CD4-positive, alpha-beta T cell treated with Interferon alpha-2 for 1 hour (primary cell): ENCODE results near the gene SH3TC1.

Experiments used
- DNase-seq, 2 donors: peaks; one replicate each; pipeline ENCODE4 v3.0.0-alpha.2; 2020 to 2022

Gene SH3TC1

GRCh38 chr4:8267077-8267476, 68.0 kb downstream of the SH3TC1 start:
- DNase-seq: peak; percentile 6 to 13

GRCh38 chr4:8268211-8268610, 69.1 kb downstream of the SH3TC1 start:
- DNase-seq: no peak

GRCh38 chr4:8268901-8269534, 69.9 kb downstream of the SH3TC1 start:
- DNase-seq: no peak

GRCh38 chr4:8269535-8270417, 70.7 kb downstream of the SH3TC1 start, which contains the start of gene HTRA3:
HTRA3 (plus strand) TSS chr4:8269754; CDS start chr4:8269969, 215 bp downstream.
- no peak for DNase-seq

- no peak for DNase-seq
Measured at GRCh38 chr4:8270418-8270771, 71.3 kb downstream of the SH3TC1 start.

- DNase-seq: no peak
Measured at GRCh38 chr4:8270912-8271815, 72.1 kb downstream of the SH3TC1 start.

- DNase-seq: no peak
Measured at GRCh38 chr4:8271821-8272220, 72.7 kb downstream of the SH3TC1 start.

- DNase-seq: no peak
Measured at GRCh38 chr4:8272472-8273428, 73.7 kb downstream of the SH3TC1 start.

GRCh38 chr4:8273450-8273849, 74.4 kb downstream of the SH3TC1 start:
- no peak for DNase-seq

- DNase-seq: no peak
Measured at GRCh38 chr4:8274066-8274652, 75.1 kb downstream of the SH3TC1 start.

- DNase-seq: no peak
Measured at GRCh38 chr4:8274765-8275547, 75.9 kb downstream of the SH3TC1 start.

- no peak for DNase-seq
Measured at GRCh38 chr4:8275548-8275910, 76.4 kb downstream of the SH3TC1 start.

GRCh38 chr4:8276358-8277240, 77.5 kb downstream of the SH3TC1 start:
- no peak for DNase-seq

GRCh38 chr4:8277356-8278008, 78.4 kb downstream of the SH3TC1 start:
- no peak for DNase-seq

- DNase-seq: no peak
Measured at GRCh38 chr4:8278009-8278395, 78.9 kb downstream of the SH3TC1 start.

- DNase-seq: no peak
Measured at GRCh38 chr4:8278421-8279287, 79.6 kb downstream of the SH3TC1 start.

- no peak for DNase-seq
Measured at GRCh38 chr4:8279321-8280157, 80.4 kb downstream of the SH3TC1 start.
